Measurements from ENCODE around the gene CFAP74.

Gene CFAP74

DNA sequence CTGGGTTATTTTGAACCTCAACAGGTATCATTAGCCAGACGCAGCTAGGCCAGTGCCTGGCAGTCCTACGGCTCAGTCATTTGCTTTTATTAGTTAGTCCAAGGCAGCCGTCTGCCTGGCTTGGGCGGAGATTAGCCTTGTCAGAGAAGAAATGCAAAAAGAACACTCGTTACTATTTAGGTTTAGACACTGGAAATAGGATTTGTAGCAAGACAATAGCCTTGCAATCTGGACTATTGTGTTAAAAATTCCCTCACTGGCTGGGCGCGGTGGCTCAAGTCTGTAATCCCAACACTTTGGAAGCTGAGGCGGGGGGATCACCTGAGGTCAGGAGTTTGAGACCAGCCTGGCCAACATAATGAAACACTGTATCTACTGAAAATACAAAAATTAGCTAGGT lies 35.7 kb upstream of the CFAP74 start:
- no peak for DNase-seq (ENCODE audit: low spot score)

DNA sequence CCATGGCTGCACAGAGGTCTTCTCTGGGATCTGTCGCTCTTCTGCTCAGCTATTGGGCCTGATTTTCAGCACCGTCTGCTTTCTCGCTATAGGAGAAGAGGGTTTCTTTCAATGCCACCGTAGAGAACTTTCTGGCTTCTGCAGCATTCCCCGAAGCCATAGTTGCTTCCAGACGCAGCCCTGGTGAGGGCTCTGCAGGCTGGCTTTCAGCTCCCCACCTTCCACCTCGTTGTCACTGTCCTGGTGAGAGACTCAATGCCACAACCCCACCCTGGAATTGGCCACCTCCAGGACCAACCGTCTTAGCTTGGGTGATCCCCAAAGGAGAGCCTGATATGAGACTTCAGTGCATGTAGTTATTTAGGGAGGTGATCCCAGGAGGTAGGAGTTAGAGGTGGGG lies 34.6 kb upstream of the CFAP74 start:
- DNase-seq (ENCODE audit: low spot score), result no peak

DNA sequence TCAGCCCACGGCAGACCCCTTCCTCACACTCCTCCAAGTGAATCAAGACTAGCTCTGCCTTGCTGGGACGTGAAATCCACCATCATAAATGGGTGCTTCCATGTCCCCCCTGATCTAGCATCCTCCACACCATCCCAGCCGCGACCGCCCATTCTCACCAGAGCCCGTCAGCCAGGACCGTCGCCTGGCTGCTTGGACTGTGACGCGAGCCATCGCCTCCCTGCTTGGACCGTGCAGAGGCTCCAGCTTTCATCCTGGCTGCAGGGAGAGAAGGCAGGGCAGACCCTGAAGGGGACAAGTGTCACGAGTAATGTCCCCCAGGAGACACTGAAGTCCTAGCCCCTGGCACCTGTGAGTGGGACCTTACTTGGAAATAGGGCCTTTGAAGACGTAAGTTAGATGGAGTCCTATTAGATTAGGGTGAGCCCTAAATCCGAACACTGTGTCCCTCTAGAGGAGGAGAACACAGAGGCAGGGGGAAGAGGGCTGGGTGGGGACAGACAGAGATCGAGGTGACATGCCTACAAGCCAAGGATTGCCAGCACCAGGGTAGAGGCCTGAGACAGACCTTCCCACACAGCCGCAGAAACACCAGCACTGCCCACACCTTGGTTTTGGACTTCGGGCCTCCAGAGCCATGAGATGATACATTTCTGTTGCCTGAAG lies 33.9 kb upstream of the CFAP74 start:
- no peak for DNase-seq (ENCODE audit: low spot score)

DNA sequence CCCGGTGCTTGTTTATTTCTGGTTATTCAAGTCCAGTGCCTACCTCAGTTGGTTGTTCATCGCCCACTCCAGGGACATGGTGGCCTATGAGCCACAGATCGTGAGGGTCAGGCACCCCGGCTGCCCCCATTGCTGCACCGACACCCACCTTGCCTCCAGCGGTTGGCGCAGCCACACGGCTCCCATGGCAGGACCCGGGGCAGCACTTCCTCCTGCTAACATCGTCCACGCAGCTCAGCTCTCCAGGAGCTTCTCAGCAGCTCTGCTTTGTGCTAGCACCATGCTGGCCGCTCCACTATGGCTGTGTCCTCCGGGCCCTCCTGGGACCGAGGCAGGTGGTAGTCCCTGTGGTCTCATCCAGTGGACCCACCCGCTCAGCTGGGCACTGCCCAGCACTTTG lies 32.7 kb upstream of the CFAP74 start:
- DNase-seq (ENCODE audit: low spot score), result no peak

DNA sequence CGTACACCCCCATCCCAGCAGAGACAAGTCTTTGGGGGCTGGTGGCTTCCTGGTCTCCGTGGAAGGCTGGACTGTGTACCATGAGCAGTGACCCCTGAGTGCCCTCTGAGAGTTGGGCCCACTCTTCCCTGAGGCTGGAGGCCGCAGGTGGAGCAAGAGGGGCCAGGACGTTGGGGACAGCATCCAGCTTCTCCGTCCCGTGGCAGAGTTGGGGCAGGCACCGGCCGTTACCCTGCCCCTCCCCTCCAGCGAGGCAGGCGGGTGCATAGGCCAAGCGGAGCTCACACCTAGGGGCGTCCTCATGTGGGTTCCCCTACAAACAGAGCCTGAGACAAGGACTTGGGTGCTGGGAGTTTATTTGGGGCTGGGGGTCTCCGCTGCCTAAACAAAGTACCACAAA lies 29.6 kb upstream of the CFAP74 start:
- no peak for DNase-seq (ENCODE audit: low spot score)

DNA sequence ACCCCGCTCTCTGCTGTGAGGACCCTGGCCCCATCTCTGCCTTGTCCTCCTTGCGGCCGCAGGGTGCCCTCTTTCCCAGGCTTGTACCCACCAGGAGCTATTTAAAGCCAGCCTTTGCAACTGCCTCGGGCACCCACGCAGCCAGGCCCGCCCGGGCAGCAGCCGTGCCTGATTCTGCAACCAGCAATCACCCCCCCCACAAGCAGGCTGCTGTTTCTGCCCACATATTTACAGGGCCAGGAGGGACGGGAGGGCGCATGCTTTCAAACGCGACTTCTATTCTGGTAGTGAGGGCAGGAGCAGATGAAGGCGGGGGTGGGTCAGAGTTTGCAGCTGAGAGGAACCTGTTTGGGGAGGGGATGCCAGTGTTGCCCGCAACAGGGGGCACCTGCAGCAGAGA lies 29.2 kb upstream of the CFAP74 start:
- DNase-seq (ENCODE audit: low spot score), result no peak

DNA sequence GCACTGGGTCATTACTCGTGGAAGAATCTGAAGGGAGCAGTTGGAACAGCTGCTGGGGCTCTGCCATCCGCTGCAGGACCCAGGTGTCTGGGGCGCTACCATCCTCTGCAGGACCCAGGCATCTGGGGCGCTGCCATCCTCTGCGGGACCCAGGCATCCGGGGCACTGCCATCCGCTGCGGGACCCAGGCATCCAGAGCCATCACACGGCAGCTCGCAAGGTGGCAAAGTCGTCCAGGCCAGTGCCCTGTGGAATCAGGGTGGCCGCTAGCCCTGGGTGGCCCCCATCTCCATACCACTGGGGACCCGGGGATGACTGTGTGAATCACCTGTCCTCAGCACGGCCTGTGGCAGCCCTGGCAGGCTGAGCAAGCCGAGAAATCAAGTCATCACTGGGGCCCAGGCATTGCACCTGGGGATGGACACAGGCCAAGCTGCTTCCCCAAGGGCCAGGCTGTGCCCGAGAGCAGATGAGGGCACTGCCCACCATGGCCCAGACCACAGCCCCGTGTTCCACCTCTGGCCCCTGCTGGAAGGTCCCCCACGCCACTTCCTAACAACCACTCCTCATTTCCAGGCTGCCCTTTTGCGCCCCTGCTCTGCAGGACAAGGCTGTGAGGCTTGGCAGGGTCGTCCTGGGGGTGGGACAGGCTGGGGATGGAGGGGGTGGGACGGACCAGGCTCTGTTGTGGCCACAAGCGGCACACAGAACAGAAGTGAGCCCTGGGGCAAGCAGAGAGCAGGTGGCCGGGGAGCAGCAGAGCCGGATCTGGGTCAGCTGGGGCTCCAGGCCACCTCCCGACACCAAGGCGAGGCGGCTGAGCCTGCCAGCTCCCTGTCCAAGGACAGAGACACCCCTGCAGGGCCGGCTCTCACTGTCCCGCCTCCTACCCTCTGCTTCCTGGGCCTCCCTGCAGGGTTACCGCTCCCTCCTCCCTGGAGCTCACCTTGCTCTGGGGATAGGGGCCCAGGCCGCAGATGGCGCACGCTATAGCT lies 28.3 kb upstream of the CFAP74 start:
- no peak for DNase-seq (ENCODE audit: low spot score)

DNA sequence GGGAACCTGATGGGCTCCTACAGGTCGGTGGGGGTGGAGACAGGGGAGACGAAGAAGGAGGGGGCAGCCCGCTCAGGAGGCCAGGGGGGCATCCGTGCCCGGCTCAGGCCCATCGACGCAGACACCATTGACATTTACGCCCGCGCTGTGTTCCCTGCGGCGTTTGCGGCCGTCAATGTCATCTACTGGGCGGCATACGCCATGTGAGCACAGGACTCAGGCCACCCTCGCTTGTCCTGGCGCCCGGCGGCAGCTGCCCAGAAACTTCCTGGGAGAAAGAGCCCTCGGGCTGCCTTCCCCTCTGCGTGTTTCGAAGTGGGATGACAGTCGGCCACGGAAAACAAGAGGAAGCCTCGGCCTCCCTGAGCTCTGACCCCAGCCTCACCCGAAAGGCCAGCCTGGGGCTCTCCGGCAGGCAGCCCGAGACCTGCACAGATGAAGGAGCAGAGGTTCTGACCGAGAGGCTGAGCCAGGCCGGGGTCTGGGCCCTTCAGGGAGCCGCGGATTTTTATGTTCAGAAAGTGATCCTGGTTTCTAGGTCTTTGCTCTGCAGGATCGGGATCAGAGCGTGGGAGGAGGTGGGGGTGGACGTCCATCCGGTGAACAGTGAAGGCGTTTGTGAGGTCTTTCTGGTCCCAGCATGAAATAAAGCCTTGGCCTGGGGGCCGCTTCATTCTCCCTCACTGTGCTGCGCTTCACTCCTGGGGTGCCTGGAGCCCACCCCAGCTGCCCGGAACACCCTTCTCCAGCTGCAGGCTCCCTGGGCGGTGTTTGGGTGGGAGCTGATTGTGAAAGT lies 26.7 kb upstream of the CFAP74 start:
- no peak for DNase-seq (ENCODE audit: low spot score)

DNA sequence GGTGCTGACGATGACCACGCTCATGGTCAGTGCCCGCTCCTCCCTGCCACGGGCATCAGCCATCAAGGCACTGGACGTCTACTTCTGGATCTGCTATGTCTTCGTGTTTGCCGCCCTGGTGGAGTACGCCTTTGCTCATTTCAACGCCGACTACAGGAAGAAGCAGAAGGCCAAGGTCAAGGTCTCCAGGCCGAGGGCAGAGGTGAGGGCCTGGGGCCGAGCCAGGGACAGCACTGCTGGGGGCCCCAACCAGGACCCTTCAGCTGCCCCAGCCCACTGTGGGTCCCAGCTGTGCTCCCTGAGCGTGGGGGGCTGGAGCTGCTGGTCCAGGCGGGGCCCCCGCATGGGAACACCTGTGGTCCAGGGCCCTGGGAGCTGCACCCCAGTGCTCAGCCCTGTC lies 26.0 kb upstream of the CFAP74 start:
- no peak for DNase-seq (ENCODE audit: low spot score)

DNA sequence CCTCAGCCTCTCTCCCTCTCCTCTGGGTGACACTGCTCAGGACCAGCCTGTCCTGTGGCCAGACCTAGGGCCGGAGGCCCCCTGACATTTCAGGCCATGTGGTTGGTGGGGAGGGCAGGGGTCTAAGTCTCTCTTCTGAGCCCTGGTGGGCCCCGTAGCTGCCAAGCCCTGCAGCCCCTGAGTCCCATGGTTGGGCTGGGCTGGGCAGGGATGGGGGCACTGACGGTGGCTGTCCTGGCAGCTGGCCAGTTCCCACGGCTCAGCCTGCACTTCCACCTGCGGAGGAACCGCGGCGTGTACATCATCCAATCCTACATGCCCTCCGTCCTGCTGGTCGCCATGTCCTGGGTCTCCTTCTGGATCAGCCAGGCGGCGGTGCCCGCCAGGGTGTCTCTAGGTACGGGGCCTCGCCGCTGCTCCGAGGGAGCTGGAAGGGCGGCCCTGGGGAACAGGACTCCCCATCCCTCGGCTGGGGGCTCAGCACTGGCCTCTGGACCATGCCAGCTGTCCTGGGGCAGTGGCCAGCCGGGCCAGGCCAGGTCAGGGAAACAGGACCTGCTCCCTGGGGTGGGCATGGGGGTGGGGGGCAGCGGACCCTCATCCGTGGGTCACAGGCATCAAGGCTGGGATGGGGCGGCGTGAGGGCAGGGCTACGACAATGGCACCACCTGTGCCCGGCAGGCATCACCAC lies 25.4 kb upstream of the CFAP74 start:
- DNase-seq (ENCODE audit: low spot score), result no peak

DNA sequence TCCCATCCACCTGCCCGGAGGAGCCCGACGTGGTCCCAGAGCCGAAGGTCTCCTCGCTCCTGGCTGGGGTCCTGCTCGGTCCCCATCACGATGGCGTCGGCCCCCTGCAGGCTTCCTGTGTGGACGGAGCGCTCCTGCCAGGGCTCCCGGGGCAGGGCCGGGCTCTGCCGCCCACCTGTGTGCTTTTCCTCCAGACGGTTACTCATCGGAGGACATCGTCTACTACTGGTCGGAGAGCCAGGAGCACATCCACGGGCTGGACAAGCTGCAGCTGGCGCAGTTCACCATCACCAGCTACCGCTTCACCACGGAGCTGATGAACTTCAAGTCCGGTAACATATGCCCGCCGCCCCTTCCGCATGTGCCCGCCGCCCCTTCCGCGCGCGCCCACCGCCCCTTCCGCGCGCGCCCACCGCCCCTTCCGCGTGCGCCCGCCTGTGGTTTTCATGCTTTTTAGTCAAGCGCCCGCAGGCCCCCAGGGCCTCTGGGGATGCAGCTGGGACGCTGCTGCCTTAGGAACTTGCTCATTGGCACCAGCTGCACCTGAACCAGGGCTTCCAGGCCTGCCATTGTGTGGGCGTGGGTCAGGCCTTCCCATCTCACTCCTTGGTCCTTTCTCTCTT lies 24.5 kb upstream of the CFAP74 start:
- no peak for DNase-seq (ENCODE audit: low spot score)

DNA sequence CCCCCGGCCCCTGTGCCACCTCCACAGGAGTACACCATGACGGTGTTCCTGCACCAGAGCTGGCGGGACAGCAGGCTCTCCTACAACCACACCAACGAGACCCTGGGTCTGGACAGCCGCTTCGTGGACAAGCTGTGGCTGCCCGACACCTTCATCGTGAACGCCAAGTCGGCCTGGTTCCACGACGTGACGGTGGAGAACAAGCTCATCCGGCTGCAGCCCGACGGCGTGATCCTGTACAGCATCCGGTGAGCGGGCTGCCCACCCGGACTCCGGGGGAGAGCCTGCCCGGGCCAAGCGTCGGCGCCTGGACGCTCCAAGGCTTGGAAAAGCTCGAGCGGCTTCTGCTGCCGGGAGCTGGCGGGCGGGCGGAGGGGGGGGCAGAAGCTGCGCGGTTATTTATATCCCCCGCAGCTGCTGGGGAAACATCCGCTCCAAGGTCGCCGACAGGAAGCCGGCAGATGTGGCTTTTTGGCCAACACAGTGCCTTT lies 21.9 kb upstream of the CFAP74 start:
- no peak for DNase-seq (ENCODE audit: low spot score)

DNA sequence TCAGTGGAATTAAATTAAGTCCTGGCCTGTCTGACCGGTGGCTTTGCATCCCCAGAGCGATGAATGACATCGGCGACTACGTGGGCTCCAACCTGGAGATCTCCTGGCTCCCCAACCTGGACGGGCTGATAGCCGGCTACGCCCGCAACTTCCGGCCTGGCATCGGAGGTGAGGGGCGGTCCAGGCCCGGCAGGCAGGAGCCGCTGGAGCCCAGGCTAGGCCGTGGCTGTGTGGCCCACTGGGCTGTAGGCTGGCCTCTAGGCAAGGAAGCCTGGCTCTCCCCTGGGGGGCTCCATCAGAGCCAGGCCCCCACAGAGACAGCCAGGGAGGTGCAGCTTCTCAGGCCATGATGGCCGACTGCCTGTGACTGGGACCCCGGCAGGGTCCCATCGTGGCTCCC lies 21.3 kb upstream of the CFAP74 start:
- no peak for DNase-seq (ENCODE audit: low spot score)

DNA sequence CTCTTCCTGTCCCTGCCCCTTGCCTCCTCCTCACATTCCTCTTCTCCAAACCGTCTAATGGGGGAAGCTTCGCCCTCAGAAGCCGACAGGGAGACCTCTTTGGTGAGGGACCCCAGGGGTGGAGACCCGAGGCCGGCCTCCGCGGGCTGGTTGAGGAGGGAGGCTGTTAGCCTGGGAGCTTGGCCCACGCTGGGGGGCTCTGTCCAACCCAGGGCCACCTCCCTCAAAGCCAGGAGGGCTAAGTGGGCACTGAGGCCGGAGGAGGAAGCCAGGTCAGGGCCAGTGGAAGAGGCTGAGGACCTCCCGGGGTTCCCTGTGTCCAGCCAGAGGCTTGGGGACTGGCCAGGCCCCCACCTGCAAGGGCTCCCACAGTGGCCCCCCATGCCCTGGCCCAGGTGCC lies 20.9 kb upstream of the CFAP74 start:
- no peak for DNase-seq (ENCODE audit: low spot score)

DNA sequence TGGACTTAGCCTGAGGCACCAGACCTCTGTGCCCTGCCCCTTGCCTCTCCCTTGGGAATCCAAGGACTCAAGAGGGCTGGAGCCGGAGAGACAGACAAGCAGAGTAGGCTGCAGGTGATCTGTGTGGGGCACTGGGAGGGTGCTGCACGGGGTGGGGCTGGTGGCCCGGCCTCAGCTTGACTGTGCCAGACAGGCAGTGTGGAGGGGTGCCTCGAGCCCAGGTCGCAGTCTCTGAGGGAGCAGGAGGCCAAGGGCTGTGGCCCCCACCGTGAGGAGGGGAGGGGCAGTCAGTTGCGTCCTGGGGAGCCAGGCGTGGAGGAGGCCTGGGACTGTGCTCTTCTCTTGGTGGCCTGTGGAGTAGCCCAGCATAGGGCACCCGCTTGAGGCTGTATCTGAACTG lies 19.6 kb upstream of the CFAP74 start:
- no peak for DNase-seq (ENCODE audit: low spot score)

DNA sequence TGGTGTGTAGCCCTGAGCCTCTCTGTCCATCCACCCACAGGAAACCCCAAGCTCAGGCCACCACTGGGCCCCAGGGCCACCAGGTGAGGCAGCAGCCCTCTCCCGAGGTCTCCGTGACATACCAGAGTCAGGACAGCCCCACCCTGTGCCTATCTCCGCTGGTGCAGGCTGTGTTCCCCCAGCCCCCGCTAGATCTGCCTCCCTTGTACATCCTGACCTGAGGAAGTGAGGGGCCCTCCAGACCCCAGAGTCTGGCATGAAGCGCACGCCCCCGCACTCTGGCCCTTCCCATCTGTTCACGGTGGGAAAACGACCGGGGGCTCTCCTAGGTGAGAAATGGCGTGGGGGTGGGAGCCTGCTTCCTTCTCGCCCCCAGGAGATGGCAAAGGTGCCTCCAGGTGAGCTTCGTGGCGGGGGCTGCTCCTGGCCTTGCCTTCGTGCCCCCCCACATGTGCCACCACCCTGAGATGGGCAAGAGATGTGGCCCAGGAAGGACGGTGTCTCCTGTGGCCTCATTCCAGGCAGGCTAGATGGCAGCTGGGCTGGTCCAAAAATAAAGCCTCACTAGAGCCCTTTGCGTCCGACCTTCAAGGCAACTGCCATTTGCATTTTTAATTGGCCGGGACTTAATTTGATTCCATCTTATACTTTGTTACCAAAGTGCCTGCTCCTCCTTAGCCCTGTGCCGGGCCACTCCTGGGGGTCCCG lies 18.6 kb upstream of the CFAP74 start:
- no peak for DNase-seq (ENCODE audit: low spot score)

DNA sequence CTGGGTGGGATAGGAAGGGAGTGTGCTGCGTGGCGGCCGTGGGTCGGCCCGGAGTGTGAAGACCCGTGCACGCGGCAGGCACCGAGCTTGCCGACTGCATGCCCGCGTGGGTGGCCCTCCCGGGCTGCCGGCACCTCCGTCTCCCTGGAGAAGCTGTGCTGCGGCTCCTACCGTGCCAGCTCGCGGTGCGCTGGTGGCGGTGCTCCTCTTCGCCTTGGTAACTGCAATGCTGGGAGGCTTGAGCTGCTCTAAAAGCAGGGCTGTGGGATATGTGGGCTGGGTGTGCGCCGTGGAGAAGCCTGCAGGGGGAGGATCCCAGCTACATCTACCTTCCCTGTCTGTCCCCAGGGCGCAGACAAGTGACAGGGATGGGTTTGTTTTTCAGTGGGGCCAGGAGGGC lies 18.0 kb upstream of the CFAP74 start:
- no peak for DNase-seq (ENCODE audit: low spot score)

DNA sequence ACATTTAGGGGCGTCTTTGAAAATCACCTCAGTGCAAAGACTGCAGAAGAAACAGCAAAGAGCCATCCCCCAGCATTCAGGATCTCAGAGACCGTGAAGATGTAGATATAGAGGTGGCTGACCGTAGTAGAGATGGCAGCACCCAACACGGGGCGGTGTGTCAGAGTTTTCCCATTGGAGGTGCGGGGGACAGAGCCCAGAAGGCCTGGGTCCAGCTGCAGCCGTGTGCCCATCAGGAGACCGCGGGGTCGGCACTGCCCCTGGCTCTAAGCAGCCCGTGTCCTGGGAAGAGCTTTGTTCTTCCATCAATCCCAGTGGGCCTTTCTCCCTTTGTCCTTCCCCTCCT lies 16.7 kb upstream of the CFAP74 start:
- DNase-seq (ENCODE audit: low spot score), result no peak

DNA sequence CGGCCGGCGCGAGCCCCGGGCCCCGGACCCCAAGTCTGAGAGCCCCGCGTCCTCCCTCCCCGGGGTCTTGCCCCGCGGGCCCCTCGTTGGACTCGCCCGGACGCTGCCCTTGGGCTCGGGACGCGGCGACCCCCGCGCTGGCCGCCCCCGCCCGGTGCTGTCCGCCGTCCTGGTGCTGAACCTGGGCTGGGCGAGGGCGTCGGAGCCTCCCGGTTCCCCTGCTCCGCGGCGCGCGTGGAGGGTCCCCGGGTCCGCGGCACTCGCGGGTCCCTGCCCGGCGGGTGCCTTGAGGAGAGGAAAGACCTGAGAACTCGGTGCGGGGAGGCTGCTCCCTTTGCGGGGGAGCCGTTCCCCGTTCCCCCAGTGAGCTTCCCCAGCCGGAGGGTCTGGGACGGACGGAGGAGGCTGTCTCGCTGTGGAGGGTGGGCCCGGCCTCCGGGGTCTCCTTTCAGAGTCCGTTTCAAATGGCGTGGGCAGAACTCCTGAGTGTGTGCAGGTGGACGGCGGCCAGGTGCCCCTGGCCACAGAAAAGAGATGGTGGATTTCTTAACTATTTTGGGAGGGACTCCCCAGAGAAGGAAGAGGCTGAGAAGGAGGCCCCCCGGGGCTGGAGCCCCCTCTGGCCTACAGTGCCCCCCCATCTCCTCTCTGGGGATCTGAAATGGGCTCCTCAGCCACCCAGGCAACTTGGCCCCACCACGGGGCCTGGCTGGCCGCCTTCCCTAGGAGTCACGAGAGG lies 16.2 kb upstream of the CFAP74 start:
- no peak for DNase-seq (ENCODE audit: low spot score)

DNA sequence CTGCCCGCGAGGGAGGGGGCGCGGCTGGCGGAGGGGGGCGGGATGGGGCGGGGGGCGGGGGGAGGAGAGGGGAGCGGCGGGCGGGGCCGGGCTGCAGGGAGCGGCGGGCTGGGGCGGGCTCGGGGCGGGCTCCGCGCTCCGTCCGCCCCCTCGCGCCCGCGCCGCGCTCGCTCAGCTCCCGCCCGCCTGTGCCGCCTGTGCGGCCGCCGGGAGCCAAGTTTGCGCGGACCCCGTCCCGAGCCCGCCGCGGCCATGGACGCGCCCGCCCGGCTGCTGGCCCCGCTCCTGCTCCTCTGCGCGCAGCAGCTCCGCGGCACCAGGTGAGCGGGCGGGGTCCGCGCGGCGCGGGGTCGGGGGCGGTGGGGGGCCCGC lies 15.6 kb upstream of the CFAP74 start, which contains the start of gene GABRD:
Gene GABRD, plus strand, starts transcription at position 174 of the 372 bp plus-strand sequence. Its CDS starts 79 bp downstream, at position 253.
- no peak for DNase-seq (ENCODE audit: low spot score)
